Measurements from ENCODE around the gene CD44. TPM values are rescaled to one million over a fixed set of nuclear protein-coding genes. Genes with fewer than 3 reads are reported as not detected.

CD44 gene
- total RNA-seq, 1 donor from 2014 or later: 613 TPM

- H3K4me1 ChIP-seq: peaks cover 5% of the 10 kb centered on the region
- no peak overlapping the region for H3K27ac ChIP-seq
- ATAC-seq (no peak), DNase-seq (no peak)
- TF ChIP-seq CTCF (IDR thresholded peaks at IDR 0.05): no peak
- intact Hi-C loops (cut with DNase I): no loop called here
- H3K36me3 ChIP-seq: no peaks in the 10 kb centered on the region
- H3K27me3 ChIP-seq (ENCODE audit: low read depth): no peaks in the 10 kb centered on the region
- no peak overlapping the region for H3K4me3 ChIP-seq
- H3K9me3 ChIP-seq: no peaks in the 10 kb centered on the region
Observed at GRCh38 chr11:35267504-35267903, 128.5 kb downstream of the CD44 start.

GRCh38 chr11:35270342-35270741 lies 131.4 kb downstream of the CD44 start:
- Histone ChIP-seq H3K36me3 (no peaks in the 10 kb centered on the region), H3K27me3 (ENCODE audit: low read depth) (no peaks in the 10 kb centered on the region), H3K4me1 (peaks cover 9% of the 10 kb centered on the region), H3K9me3 (no peaks in the 10 kb centered on the region), H3K27ac (no peak overlapping the region), H3K4me3 (no peak overlapping the region)
- TF ChIP-seq CTCF (IDR thresholded peaks at IDR 0.05): no peak
- DNase-seq (no peak), ATAC-seq (no peak)
- intact Hi-C loops (cut with DNase I): no loop called here

- no peak for ATAC-seq
- Histone ChIP-seq H3K4me3 (no peak overlapping the region), H3K27ac (no peak overlapping the region), H3K9me3 (no peaks in the 10 kb centered on the region), H3K27me3 (ENCODE audit: low read depth) (no peaks in the 10 kb centered on the region), H3K4me1 (peaks cover 14% of the 10 kb centered on the region), H3K36me3 (no peaks in the 10 kb centered on the region)
- DNase-seq: no peak
- intact Hi-C loops (cut with DNase I): no loop called here
- TF ChIP-seq CTCF (IDR thresholded peaks at IDR 0.05): no peak
Observed at GRCh38 chr11:35271031-35271430, 132.1 kb downstream of the CD44 start.

GRCh38 chr11:35272391-35272902 lies 133.5 kb downstream of the CD44 start:
- Histone ChIP-seq H3K9me3 (no peaks in the 10 kb centered on the region), H3K27ac (no peak overlapping the region), H3K27me3 (ENCODE audit: low read depth) (no peaks in the 10 kb centered on the region), H3K4me3 (no peak overlapping the region), H3K36me3 (no peaks in the 10 kb centered on the region), H3K4me1 (peaks cover 9% of the 10 kb centered on the region)
- TF ChIP-seq CTCF (IDR thresholded peaks at IDR 0.05): no peak
- no peak for DNase-seq
- intact Hi-C loops (cut with DNase I): no loop called here
- ATAC-seq: peak; percentile 16 to 36

- Histone ChIP-seq H3K27me3 (ENCODE audit: low read depth) (no peaks in the 10 kb centered on the region), H3K9me3 (no peaks in the 10 kb centered on the region), H3K27ac (peak overlapping the region; percentile 37), H3K4me1 (peaks cover 9% of the 10 kb centered on the region), H3K4me3 (no peak overlapping the region), H3K36me3 (no peaks in the 10 kb centered on the region)
- DNase-seq (peak; percentile 65), ATAC-seq (peak; percentile 75 to 88)
- intact Hi-C loops (cut with DNase I): no loop called here
- no peak for TF ChIP-seq CTCF (IDR thresholded peaks at IDR 0.05)
Observed at GRCh38 chr11:35274909-35275785, 136.2 kb downstream of the CD44 start.
